ENCODE measurements around the gene TLR6.
"Not testable (repeated sequence)": the region's sequence is repeated elsewhere in the genome, so short reads cannot be mapped to it uniquely, and the experiment has no call there.

TLR6 gene

DNA sequence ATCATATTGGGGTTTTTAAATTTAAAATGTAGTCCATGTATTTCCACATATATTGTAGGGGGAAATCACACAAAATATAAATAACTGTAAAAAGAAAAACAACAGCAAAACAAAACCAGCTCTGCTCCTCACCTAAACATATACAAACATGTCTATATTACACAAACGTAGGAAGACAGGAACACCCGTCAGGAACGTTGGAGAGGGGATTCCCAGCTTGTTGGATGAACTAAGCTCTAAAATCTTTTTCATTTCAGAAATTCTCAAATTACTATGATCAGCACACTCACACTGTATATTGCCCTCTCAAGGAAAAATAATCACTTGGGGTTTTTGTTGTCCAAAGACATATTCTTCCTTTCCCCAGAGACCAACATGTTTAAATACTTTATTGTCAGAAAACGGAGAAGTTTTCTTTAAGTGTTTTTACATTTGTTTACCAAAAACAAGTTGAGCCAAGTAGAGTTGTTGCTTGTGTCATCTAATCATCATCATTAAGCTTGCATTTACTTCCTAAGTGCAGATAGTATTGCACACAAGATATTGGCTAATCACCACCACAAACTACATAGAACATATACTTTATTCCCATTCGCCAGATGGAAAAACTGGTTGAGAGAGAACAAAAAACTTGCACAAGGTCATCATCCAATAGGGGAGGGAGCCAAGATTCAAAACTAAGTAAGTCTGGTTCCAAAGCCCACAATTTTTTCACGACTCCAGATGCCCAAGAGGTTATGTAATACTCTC, 71.4 kb downstream of the TLR6 start:
- DNase-seq (ENCODE audit: low read depth), result no peak

DNA sequence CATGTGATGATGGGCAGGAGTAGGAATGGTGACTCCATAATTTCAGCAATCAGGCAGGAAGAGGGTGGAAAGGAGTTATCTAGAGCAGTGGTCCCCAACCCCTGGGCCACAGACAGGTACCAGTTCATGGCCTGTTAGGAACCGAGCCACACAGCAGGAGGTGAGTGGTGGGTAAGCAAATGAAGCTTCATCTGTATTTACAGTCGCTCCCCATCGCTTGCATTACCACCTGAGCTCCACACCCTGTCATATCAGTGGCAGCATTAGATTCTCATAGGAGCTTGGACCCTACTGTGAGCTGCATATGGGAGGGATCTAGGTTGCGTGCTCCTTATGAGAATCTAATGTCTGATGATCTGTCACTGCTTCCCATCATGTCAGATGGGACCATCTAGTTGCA, 72.5 kb downstream of the TLR6 start:
- DNase-seq (ENCODE audit: low read depth), result no peak

DNA sequence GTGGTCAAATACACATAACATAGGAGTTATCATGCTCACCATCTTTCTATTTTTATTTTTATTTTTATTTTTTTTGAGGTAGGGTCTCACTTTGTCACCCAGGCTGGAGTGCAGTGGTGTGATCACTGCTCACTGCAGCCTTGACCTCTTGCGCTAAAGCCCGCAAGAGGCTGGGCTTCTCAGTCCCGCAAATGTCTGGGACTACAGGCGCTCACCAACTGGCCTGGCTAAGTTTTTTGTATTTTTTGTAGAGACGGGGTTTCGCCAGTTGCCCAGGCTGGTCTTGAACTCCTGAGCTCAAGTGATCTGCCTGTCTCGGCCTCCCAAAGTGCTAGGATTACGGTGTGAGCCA, 73.5 kb downstream of the TLR6 start:
- DNase-seq (ENCODE audit: low read depth), result no peak

- peak; percentile 20 for DNase-seq (ENCODE audit: low read depth)
These were observed 74.0 kb downstream of the TLR6 start, which contains the start of gene TLR10 for GRCh38 chr4:38782452-38783108. Gene TLR10, minus strand, starts transcription at chr4:38782990. Its CDS starts 7,400 bp downstream, at chr4:38775590.

DNA sequence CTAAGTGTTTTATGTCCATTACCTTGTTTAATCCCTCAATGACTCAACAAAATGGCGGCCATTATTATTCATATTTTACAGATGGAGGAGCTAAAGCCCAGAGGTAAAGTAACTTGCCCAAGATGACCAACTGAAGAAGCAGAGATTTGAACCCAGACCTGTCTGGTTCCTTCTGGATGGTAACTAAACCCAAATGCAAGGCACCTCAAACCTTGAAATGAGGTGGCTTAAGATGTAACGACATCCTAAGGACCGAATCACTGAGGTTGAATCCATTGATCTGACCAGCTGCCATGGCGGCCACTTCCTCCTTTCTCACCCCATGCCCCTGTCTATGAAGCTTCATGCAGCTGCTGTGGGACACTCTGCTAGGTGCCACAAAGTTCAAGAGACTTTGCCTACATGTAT, 74.8 kb downstream of the TLR6 start:
- DNase-seq (ENCODE audit: low read depth), result no peak

DNA sequence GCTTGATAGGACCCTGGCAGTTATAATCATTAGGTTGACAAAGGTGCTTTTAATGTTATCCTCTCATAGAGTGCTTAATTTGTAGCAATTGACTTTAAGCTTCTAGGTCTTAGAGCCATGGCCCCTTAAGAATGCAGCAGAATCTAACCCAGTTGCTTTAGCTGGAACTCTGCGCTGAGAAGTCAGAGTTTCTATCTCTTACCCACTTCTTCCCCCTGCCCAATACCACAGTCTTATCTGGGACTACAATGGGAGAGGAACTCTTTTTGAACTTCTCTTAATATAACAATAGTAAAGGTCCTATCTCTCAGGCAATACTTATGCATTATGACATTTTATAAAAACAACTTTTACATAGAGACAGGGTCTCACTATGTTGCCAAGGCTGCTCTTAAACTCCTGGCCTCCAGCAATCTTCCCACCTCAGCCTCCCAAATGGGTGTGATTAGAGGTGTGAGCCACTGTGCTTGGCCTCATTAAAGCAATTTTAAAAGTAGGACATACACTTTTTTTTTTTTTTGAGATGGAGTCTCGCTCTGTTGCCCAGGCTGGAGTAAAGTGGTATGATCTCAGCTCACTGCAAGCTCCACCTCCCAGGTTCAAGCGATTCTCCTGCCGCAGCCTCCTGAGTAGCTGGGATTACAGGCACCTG, 75.7 kb downstream of the TLR6 start:
- DNase-seq (ENCODE audit: low read depth), result no peak

DNA sequence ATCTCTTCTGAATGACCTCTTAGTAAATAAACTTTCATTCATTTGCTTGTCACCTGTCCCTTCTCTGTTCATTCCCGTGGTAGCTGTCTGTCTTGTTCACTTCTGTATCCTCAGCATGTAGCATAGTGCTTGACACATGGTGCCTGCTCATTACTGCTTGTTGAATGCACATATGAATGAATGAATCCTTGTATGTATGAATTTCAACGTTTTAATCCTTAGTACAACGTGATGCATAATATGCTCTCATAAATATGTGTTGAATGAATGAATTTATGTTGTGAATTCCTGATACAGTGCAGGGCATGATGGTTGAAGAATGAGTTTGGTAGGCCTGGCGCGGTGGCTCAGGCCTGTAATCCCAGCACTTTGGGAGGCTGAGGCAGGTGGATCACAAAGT, 76.8 kb downstream of the TLR6 start:
- no peak for DNase-seq (ENCODE audit: low read depth)

- not testable (repeated sequence) for DNase-seq (ENCODE audit: low read depth)
These were observed 78.7 kb downstream of the TLR6 start for GRCh38 chr4:38777925-38778324.

DNA sequence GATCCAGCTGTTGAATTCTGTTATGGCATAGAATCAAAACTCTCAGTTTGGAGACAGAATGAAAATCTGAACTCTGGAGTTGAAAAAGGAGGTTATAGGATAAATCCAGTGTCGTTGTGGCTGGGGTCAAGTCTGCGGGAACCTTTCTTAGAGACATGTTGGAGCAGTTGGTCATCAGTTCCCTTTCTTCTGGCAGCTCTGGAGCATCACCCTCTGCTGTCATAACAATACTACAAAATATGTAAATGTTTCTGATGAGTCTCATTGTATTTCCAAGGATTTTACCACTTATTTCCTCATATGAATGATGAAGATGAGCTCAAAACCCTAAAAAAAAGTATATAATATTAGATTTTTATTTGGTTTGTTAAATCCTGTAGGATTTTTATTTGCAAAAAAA, 81.3 kb downstream of the TLR6 start:
- no peak for DNase-seq (ENCODE audit: low read depth)

DNA sequence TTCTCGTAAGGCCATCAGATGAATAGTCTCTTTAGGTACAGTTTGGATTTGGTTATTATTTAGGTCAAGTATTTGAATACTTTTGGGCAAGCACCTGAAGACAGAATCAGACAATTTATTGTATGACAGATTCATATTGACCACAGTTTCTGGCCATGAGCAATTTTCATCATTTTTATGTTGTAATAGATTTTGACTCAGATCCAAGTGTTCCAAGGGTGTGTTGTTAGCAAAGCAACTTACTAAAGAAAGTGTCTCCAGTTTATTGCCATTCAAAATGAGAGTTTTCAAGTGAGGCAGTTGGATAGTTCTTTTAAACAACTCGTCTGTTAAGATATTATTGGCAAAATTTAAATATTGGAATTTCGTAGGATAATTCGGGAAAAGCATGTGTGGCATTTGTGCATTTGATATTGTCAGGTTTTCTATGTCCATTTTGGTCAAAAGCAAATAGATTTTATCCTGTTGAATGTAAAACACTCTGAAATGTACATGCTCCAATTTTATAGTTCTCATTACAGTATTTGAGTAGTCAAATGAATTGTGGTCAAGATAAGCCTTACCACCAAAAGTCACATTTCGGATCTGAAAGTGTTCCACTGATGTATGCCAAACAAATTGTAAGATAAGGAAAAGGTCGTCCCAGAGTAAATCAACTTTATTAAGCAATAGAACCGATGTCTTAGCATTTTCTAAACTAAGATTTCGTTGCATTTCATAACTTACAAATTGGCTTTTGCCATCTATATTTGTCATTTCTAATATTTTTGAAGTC, 82.2 kb downstream of the TLR6 start:
- no peak for DNase-seq (ENCODE audit: low read depth)
